ENCODE data around the gene CCDC91. TPM values are rescaled to one million over a fixed set of nuclear protein-coding genes. Genes with fewer than 3 reads are reported as not detected.

CCDC91 gene
- total RNA-seq, 4 donors from 2014 or later: 55.6 to 74.0 (median 62.6) TPM

DNA sequence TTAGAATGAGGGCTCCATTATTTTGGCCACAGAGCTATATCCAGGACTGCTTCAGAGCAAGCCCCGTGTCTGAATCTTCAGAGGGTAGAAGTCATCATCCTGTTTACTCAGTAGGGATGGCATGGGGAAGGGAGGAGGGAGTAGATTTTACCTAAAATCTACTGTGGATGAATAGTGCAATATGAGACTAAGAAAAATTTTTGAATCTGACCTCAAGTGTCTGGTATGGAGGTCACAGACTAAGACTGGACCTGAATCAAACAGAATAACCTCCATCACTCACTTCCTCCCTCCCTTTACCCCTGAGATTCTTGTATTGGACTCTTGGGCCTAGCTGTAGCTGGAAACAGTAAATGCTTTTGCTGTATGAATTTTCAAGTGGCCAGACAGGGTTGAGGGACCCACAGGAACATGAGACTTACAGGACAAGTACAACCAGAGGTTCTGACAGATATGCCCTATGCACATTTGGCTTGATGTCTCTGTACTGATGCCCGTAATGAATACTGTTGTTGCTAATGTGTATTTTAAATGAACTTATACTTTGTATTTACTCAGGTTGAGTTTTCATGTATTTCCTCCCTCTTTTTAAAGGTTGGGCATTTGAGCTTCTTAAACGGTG lies 78.5 kb downstream of the CCDC91 start:
- no peaks in the 10 kb centered on the region for H3K4me1 ChIP-seq
- intact Hi-C loops (cut with DNase I): no loop called here
- no peak for DNase-seq
- no peaks in the 10 kb centered on the region for H3K36me3 ChIP-seq
- no peaks in the 10 kb centered on the region for H3K27me3 ChIP-seq
- 97 to 100% methylated on average over 3 of the region's 3 CpGs for WGBS, 2 donors
- no peak overlapping the region for H3K27ac ChIP-seq
- TF ChIP-seq POLR2A (IDR thresholded peaks at IDR 0.05): no peak
- TF ChIP-seq, protein P1, sequence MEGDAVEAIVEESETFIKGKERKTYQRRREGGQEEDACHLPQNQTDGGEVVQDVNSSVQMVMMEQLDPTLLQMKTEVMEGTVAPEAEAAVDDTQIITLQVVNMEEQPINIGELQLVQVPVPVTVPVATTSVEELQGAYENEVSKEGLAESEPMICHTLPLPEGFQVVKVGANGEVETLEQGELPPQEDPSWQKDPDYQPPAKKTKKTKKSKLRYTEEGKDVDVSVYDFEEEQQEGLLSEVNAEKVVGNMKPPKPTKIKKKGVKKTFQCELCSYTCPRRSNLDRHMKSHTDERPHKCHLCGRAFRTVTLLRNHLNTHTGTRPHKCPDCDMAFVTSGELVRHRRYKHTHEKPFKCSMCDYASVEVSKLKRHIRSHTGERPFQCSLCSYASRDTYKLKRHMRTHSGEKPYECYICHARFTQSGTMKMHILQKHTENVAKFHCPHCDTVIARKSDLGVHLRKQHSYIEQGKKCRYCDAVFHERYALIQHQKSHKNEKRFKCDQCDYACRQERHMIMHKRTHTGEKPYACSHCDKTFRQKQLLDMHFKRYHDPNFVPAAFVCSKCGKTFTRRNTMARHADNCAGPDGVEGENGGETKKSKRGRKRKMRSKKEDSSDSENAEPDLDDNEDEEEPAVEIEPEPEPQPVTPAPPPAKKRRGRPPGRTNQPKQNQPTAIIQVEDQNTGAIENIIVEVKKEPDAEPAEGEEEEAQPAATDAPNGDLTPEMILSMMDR (IDR thresholded peaks at IDR 0.05): no peak
- no peaks in the 10 kb centered on the region for H3K9me3 ChIP-seq
- H3K4me3 ChIP-seq (replicated peaks in 1 of 3): no peak overlapping the region

DNA sequence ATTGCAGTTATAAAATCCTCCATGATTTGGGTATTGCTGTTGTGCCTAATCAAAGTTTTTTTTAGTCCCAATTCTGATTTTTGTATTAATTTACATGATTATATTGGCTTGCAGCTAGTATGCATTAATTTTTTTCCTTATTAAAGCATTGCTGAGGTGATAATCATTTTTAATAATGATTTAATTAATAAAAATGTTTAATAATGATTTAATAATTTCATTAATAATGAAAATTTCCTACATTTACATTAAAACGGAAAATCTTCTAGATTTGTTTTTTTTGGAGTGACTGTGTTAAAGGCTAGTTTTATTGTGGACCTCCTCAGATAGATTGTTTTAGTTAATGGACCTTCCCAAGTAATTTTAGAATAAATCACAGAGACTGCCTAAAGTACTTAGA lies 79.6 kb downstream of the CCDC91 start:
- 97% methylated on average over 1 of the region's 1 CpG for WGBS, 2 donors
- Histone ChIP-seq H3K27ac (no peak overlapping the region), H3K27me3 (no peaks in the 10 kb centered on the region), H3K9me3 (no peaks in the 10 kb centered on the region), H3K36me3 (no peaks in the 10 kb centered on the region), H3K4me3 (replicated peaks in 1 of 3) (no peak overlapping the region), H3K4me1 (no peaks in the 10 kb centered on the region)
- TF ChIP-seq, protein P1 (IDR thresholded peaks at IDR 0.05): no peak
- no peak for TF ChIP-seq POLR2A (IDR thresholded peaks at IDR 0.05)
- DNase-seq: no peak
- intact Hi-C loops (cut with DNase I): no loop called here

DNA sequence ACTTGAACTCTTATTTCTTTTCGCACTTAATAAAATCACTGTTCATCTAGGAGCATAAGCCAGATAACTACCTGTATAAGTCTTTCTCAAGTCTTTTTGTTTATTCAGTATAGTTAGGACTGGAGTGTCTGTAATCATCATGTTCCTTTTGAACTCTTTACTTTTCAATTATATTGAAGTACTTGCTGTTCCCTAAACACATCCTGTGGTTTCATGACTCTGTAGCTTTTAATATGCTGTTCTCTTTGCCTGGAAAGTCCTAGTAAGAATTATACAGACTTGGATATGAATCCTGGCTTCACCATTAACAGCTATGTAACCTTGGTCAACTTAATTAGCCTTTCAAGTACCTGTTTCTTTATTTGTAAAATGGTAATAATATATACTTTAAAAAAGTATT lies 88.2 kb downstream of the CCDC91 start:
- H3K27me3 ChIP-seq: no peaks in the 10 kb centered on the region
- H3K4me1 ChIP-seq: no peaks in the 10 kb centered on the region
- WGBS, 2 donors: 98% methylated on average over 1 of the region's 1 CpG
- no peak for DNase-seq
- intact Hi-C loops (cut with DNase I): no loop called here
- H3K9me3 ChIP-seq: no peaks in the 10 kb centered on the region
- H3K4me3 ChIP-seq (replicated peaks in 1 of 3): no peak overlapping the region
- no peak overlapping the region for H3K27ac ChIP-seq
- no peak for TF ChIP-seq POLR2A (IDR thresholded peaks at IDR 0.05)
- TF ChIP-seq, protein P1 (IDR thresholded peaks at IDR 0.05): no peak
- H3K36me3 ChIP-seq: no peaks in the 10 kb centered on the region

DNA sequence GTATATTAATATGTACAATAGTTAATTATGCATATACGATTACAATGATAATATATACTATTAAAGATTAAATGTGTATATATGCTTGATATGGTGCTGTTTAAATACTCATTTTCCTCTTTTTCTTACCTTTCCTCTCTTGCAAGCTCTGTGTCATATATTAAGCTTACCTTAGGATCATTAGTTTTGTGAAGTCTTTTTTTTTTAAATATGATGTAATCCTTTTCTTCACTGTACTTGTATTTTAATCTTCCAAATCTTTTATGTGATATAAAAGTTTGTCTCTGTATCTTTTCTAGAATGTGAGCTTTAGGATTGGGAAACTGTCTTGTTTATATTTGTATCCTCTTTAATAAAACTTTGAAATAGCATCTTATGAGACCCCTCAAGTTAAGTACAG lies 88.7 kb downstream of the CCDC91 start:
- H3K9me3 ChIP-seq: no peaks in the 10 kb centered on the region
- 99% methylated on average over 1 of the region's 1 CpG for WGBS, 2 donors
- no peak overlapping the region for H3K4me3 ChIP-seq (replicated peaks in 1 of 3)
- TF ChIP-seq POLR2A (IDR thresholded peaks at IDR 0.05): no peak
- no peak for DNase-seq
- H3K27ac ChIP-seq: no peak overlapping the region
- H3K4me1 ChIP-seq: no peaks in the 10 kb centered on the region
- intact Hi-C loops (cut with DNase I): no loop called here
- no peaks in the 10 kb centered on the region for H3K36me3 ChIP-seq
- no peaks in the 10 kb centered on the region for H3K27me3 ChIP-seq

DNA sequence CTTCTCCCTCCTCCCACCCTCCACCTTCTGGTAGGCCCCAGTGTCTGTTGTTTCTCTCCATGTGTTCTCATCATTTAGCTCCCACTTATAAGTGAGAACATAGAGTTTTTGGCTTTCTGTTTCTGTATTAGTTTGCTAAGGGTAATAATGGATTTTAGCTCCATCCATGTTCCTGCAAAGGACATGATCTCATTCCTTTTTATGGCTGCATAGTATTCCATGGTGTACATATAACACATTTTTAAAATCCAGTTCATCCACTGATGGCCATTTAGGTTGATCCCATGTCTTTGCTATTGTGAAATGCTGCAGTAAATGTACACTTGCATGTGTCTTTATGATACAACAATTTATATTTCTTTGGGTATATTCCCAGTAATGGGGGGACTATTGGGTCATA lies 96.1 kb downstream of the CCDC91 start:
- no peak for TF ChIP-seq POLR2A (IDR thresholded peaks at IDR 0.05)
- TF ChIP-seq, protein P1 (IDR thresholded peaks at IDR 0.05): no peak
- Histone ChIP-seq H3K27me3 (no peaks in the 10 kb centered on the region), H3K27ac (no peak overlapping the region), H3K36me3 (no peaks in the 10 kb centered on the region), H3K4me1 (no peaks in the 10 kb centered on the region), H3K9me3 (no peaks in the 10 kb centered on the region), H3K4me3 (replicated peaks in 1 of 3) (no peak overlapping the region)
- intact Hi-C loops (cut with DNase I): no loop called here
- DNase-seq: no peak

DNA sequence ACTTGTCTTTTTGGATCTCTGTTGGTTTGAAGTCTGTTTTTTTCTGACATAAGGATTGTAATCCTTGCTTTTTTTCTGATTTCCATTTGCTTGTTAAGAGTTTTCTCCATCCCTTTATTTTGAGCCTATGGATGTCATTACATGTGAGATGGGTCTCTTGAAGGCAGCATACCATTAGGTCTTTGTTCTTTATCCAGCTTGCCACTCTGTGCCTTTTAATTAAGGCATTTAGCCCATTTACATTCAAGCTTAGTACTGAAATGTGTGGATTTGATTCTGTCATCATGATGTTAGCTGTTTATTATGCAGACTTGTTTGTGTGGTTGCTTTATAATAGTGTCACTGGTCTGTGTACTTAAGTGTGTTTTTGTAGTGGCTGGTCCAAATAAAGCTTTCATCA lies 100.0 kb downstream of the CCDC91 start:
- TF ChIP-seq POLR2A (IDR thresholded peaks at IDR 0.05): no peak
- TF ChIP-seq, protein P1 (IDR thresholded peaks at IDR 0.05): no peak
- no peak for DNase-seq
- Histone ChIP-seq H3K4me1 (no peaks in the 10 kb centered on the region), H3K36me3 (no peaks in the 10 kb centered on the region), H3K27ac (no peak overlapping the region), H3K4me3 (replicated peaks in 1 of 3) (no peak overlapping the region), H3K27me3 (no peaks in the 10 kb centered on the region), H3K9me3 (no peaks in the 10 kb centered on the region)
- intact Hi-C loops (cut with DNase I): no loop called here
